CD1c-positive myeloid dendritic cell (primary cell): ENCODE results near the gene WDR48.

Source experiments
- DNase-seq: peaks from one replicate; pipeline ENCODE4 v3.0.0-alpha.2; 2016; ENCODE audit errors: extremely low spot score

The WDR48 gene

GRCh38 chr3:39140341-39140971 lies 88.6 kb downstream of the WDR48 start:
- no peak for DNase-seq

GRCh38 chr3:39141171-39141995 lies 89.6 kb downstream of the WDR48 start:
- DNase-seq, result peak; percentile 79

- DNase-seq, result peak; percentile 54
Observed at GRCh38 chr3:39142067-39142466, 90.3 kb downstream of the WDR48 start.

DNA sequence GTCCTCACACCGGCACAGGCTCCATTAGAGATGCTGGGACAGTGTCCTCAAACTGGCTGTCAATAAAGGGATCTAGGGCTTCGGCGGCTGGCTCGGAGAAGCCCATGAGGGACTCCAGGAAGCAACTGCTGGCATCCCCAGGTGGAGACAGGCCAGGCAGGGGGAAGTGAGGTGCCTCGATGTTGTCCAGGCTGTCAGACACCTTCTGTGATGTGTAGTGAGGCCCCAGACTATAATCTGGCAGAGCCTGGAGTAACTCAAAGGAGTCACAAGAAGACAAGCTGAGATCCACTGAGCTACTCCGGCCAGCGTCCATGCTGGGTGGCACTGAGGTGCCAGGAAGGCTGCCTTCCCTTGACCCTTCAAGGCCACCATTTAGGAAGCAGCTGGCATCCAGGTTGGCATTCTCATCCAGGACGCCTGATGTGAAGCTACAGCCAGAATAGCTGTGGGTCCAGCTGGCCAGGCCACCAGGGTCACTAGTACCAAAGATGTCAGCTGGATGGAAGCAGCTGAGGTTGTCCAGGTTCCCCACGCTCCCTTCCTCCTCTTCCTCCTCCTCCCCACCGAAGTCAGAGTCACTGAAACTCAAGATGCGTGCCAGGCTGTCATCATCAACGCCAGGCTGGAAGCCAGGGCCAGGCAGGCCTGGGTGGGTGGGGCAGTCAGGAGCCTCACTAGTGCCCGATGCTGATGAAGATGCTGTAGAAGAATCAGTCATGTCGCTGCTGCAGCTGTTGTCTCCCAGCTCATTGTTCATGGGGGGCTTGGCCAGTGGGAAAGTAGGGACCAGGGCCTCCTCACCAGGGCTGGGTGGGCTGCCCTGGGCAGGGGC lies 91.5 kb downstream of the WDR48 start:
- no peak for DNase-seq

- DNase-seq, result no peak
Observed at GRCh38 chr3:39144095-39144747, 92.4 kb downstream of the WDR48 start.

- DNase-seq, result no peak
Observed at GRCh38 chr3:39144748-39145380, 93.0 kb downstream of the WDR48 start.

DNA sequence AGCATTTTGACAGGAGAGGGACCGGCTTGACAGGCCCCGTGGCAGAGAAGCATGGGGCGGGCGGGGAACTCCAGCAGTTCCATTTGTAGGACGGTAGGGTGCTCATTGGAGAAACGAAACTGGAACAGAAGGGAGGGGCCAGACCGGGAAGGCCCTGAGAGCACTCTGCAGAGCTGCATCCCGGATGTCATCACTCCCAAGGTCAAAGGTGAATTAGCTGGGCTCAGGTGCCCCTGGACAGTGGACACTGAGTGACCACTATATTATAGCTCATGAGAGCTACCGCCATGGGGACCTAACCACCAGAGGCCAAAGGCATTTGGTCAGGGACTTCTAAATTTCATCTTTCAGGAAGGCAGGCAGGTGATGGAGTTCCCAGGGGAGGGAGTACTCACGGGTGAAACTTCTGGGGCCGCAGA lies 94.3 kb downstream of the WDR48 start:
- DNase-seq, result peak; percentile 84
